SKM-1 treated with dmso at 0.1 percent for 144 hours (cell line): ENCODE measurements around the gene OR4D2.

ENCODE experiments used
- DNase-seq: peaks from one replicate; lab custom pipeline; 2025; ENCODE audit not compliant: unreplicated experiment; lab: John Stamatoyannopoulos, UW

Gene OR4D2

GRCh38 chr17:58172369-58173071 lies 5.7 kb downstream of the OR4D2 start:
- no peak for DNase-seq

- DNase-seq, result no peak
Observed at GRCh38 chr17:58174871-58175270, 8.1 kb downstream of the OR4D2 start.

- no peak for DNase-seq
Observed at GRCh38 chr17:58176200-58176599, 9.4 kb downstream of the OR4D2 start.

GRCh38 chr17:58181796-58182195 lies 15.0 kb downstream of the OR4D2 start:
- no peak for DNase-seq

GRCh38 chr17:58183514-58183913 lies 16.7 kb downstream of the OR4D2 start:
- DNase-seq, result no peak

- peak; percentile 63 for DNase-seq
Observed at GRCh38 chr17:58184308-58184985, 17.7 kb downstream of the OR4D2 start.

- DNase-seq, result no peak
Observed at GRCh38 chr17:58184986-58185761, 18.4 kb downstream of the OR4D2 start.

GRCh38 chr17:58186591-58186990 lies 19.8 kb downstream of the OR4D2 start:
- no peak for DNase-seq

- DNase-seq, result no peak
Observed at GRCh38 chr17:58187063-58187462, 20.3 kb downstream of the OR4D2 start.

- DNase-seq, result no peak
Observed at GRCh38 chr17:58187675-58188074, 20.9 kb downstream of the OR4D2 start.

- DNase-seq, result no peak
Observed at GRCh38 chr17:58189436-58190146, 22.8 kb downstream of the OR4D2 start.

- no peak for DNase-seq
Observed at GRCh38 chr17:58191241-58191896, 24.6 kb downstream of the OR4D2 start.

GRCh38 chr17:58192612-58193011 lies 25.8 kb downstream of the OR4D2 start, which contains the start of gene EPX:
EPX (plus strand) TSS chr17:58192726; CDS start chr17:58192847, 121 bp downstream.
- DNase-seq, result no peak

GRCh38 chr17:58193641-58194255 lies 27.0 kb downstream of the OR4D2 start:
- DNase-seq, result no peak

- DNase-seq, result no peak
Observed at GRCh38 chr17:58195518-58196123, 28.8 kb downstream of the OR4D2 start.

- no peak for DNase-seq
Observed at GRCh38 chr17:58196610-58197009, 29.8 kb downstream of the OR4D2 start.

GRCh38 chr17:58200024-58200633 lies 33.3 kb downstream of the OR4D2 start:
- peak; percentile 29 for DNase-seq

- DNase-seq, result no peak
Observed at GRCh38 chr17:58202859-58203258, 36.1 kb downstream of the OR4D2 start.

- no peak for DNase-seq
Observed at GRCh38 chr17:58204796-58205195, 38.0 kb downstream of the OR4D2 start.
